Neural cell (in vitro differentiated cells): ENCODE measurements around the gene HDAC10. TPM values are rescaled to one million over a fixed set of nuclear protein-coding genes. Genes with fewer than 3 reads are reported as not detected.

Experiments
- H2AFZ ChIP-seq: fragments of 200-600, 300-800 bp; sonication (generic), shearing (Covaris generic); 2 replicates; pipeline ENCODE4 v1.6.0; 2014; ENCODE audit warnings: low read depth, mild to moderate bottlenecking, antibody characterized with exemption, low read length, moderate library complexity
- H3F3A ChIP-seq: fragments of 200-600 bp; shearing (Covaris generic); 2 replicates; pipeline ENCODE4 v1.6.1; 2016; ENCODE audit warnings: mild to moderate bottlenecking, moderate library complexity, mixed read lengths, antibody characterized with exemption, low read length; ENCODE audit not compliant: insufficient read depth, poor library complexity, severe bottlenecking
- H3K27ac ChIP-seq: fragments of 200-600, 300-800 bp; sonication (generic), shearing (Covaris generic); 2 replicates; pipeline ENCODE4 v1.5.1; 2014; ENCODE audit warnings: mild to moderate bottlenecking, low read length, moderate library complexity
- H3K27me3 ChIP-seq: fragments of 300-800, 200-600 bp; sonication (generic), shearing (Covaris generic); 2 replicates; pipeline ENCODE4 v1.6.0; 2014; ENCODE audit warnings: mild to moderate bottlenecking, low read depth, low read length, moderate library complexity; ENCODE audit not compliant: insufficient read depth
- H3K36me3 ChIP-seq: fragments of 300-800, 200-600 bp; sonication (generic), shearing (Covaris generic); 2 replicates; pipeline ENCODE4 v1.5.1; 2014; ENCODE audit warnings: mild to moderate bottlenecking, antibody characterized with exemption, low read length, moderate library complexity; ENCODE audit not compliant: insufficient read depth
- H3K4me2 ChIP-seq: fragments of 300-800, 200-600 bp; sonication (generic), shearing (Covaris generic); 2 replicates; pipeline ENCODE4 v1.6.0; 2014; ENCODE audit warnings: mild to moderate bottlenecking, low read length
- H3K4me3 ChIP-seq: fragments of 300-800, 200-600 bp; sonication (generic), shearing (Covaris generic); 2 replicates; pipeline ENCODE4 v1.5.1; 2014; ENCODE audit warnings: mild to moderate bottlenecking, low read length, moderate library complexity
- H3K79me2 ChIP-seq: fragments of 200-600 bp; shearing (Covaris generic); replicated peaks from 2 replicates; pipeline ENCODE4 v1.6.0; 2014; ENCODE audit warnings: mild to moderate bottlenecking, low read length, moderate library complexity; ENCODE audit not compliant: insufficient read depth
- H3K9ac ChIP-seq: fragments of 300-800, 200-600 bp; sonication (generic), shearing (Covaris generic); 2 replicates; pipeline ENCODE4 v1.6.1; 2016; ENCODE audit warnings: mild to moderate bottlenecking, low read length, mixed read lengths
- H3K9me2 ChIP-seq: fragments of 200-600 bp; shearing (Covaris generic); 2 replicates; pipeline ENCODE4 v1.6.1; 2016; ENCODE audit warnings: mild to moderate bottlenecking, low read length, mixed read lengths; ENCODE audit not compliant: insufficient read depth
- H3K9me3 ChIP-seq: fragments of 200-600, 300-800 bp; sonication (generic), shearing (Covaris generic); 2 replicates; pipeline ENCODE4 v1.6.1; 2016; ENCODE audit warnings: mild to moderate bottlenecking, mixed run types, low read length, moderate library complexity, mixed read lengths
- H4K20me1 ChIP-seq: fragments of 200-600 bp; shearing (Covaris generic); 2 replicates; pipeline ENCODE4 v1.6.1; 2016; ENCODE audit warnings: mild to moderate bottlenecking, mixed run types; ENCODE audit not compliant: insufficient read depth
- EP300 ChIP-seq: fragments of 450-650 bp; conservative IDR thresholded peaks from 2 replicates; pipeline ENCODE4 v1.6.1; 2014; ENCODE audit warnings: antibody characterized with exemption, mild to moderate bottlenecking, moderate library complexity; ENCODE audit not compliant: poor library complexity, severe bottlenecking
- EZH2 ChIP-seq: fragments of 200-600, 300-800 bp; shearing (Covaris generic), sonication (generic); IDR thresholded peaks from 2 replicates; pipeline ENCODE4 v1.6.1; 2014; ENCODE audit warnings: antibody characterized with exemption, low read length, borderline replicate concordance, mild to moderate bottlenecking; ENCODE audit not compliant: insufficient read depth, poor library complexity, severe bottlenecking
- MXI1 ChIP-seq: fragments of 450-650 bp; conservative IDR thresholded peaks from 2 replicates; pipeline ENCODE4 v1.6.1; 2014; ENCODE audit warnings: antibody characterized with exemption, mild to moderate bottlenecking; ENCODE audit not compliant: poor library complexity, severe bottlenecking
- POLR2AphosphoS5 ChIP-seq: IDR thresholded peaks from 2 replicates; pipeline ENCODE4 v1.6.1; 2012
- RAD21 ChIP-seq: fragments of 450-650 bp; conservative IDR thresholded peaks from 2 replicates; pipeline ENCODE4 v1.6.1; 2014; ENCODE audit warnings: antibody characterized with exemption, mild to moderate bottlenecking, moderate library complexity
- REST ChIP-seq: IDR thresholded peaks from 2 replicates; pipeline ENCODE4 v1.6.1; 2012; ENCODE audit warnings: borderline replicate concordance
- TAF1 ChIP-seq: IDR thresholded peaks from 2 replicates; pipeline ENCODE4 v1.6.1; 2012; ENCODE audit warnings: low read depth
- polyA plus RNA-seq: library from polyadenylated mRNA; depleted of rRNA; stranded (reverse); fragments of >200 nt; gene quantifications from 2 replicates; pipeline ENCODE4 v1.2.3, GENCODE V29; 2014
- TF ChIP-seq, protein P1 (sequence below): fragments of 450-650 bp; IDR thresholded peaks from 2 replicates; pipeline ENCODE4 v1.5.1; 2014; ENCODE audit warnings: antibody characterized with exemption, mild to moderate bottlenecking, moderate library complexity; ENCODE audit not compliant: poor library complexity, severe bottlenecking

The HDAC10 gene
- polyA plus RNA-seq, 1 donor from 2014 or later = 39.1 TPM

GRCh38 chr22:50226063-50226874 lies 24.8 kb downstream of the HDAC10 start:
- H3K27ac ChIP-seq = no peak overlapping the region
- H3K79me2 ChIP-seq = no peaks in the 10 kb centered on the region
- no peaks in the 10 kb centered on the region for H3K27me3 ChIP-seq
- no peak overlapping the region for H3K4me2 ChIP-seq
- no peak overlapping the region for H3K9ac ChIP-seq
- H4K20me1 ChIP-seq = no peaks in the 10 kb centered on the region
- H3K9me2 ChIP-seq = no peaks in the 10 kb centered on the region
- H3F3A ChIP-seq = no peaks in the 10 kb centered on the region
- no peaks in the 10 kb centered on the region for H3K9me3 ChIP-seq
- H3K36me3 ChIP-seq = no peaks in the 10 kb centered on the region
- no peak overlapping the region for H3K4me3 ChIP-seq
- TF ChIP-seq MXI1 = no peak
- TF ChIP-seq EZH2 = no peak
- no peak for TF ChIP-seq EP300
- no peak for TF ChIP-seq RAD21
- TF ChIP-seq POLR2AphosphoS5 = no peak
- TF ChIP-seq TAF1 = no peak
- no peak for TF ChIP-seq REST
- TF ChIP-seq, protein P1, sequence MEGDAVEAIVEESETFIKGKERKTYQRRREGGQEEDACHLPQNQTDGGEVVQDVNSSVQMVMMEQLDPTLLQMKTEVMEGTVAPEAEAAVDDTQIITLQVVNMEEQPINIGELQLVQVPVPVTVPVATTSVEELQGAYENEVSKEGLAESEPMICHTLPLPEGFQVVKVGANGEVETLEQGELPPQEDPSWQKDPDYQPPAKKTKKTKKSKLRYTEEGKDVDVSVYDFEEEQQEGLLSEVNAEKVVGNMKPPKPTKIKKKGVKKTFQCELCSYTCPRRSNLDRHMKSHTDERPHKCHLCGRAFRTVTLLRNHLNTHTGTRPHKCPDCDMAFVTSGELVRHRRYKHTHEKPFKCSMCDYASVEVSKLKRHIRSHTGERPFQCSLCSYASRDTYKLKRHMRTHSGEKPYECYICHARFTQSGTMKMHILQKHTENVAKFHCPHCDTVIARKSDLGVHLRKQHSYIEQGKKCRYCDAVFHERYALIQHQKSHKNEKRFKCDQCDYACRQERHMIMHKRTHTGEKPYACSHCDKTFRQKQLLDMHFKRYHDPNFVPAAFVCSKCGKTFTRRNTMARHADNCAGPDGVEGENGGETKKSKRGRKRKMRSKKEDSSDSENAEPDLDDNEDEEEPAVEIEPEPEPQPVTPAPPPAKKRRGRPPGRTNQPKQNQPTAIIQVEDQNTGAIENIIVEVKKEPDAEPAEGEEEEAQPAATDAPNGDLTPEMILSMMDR = no peak
- no peak overlapping the region for H2AFZ ChIP-seq

DNA sequence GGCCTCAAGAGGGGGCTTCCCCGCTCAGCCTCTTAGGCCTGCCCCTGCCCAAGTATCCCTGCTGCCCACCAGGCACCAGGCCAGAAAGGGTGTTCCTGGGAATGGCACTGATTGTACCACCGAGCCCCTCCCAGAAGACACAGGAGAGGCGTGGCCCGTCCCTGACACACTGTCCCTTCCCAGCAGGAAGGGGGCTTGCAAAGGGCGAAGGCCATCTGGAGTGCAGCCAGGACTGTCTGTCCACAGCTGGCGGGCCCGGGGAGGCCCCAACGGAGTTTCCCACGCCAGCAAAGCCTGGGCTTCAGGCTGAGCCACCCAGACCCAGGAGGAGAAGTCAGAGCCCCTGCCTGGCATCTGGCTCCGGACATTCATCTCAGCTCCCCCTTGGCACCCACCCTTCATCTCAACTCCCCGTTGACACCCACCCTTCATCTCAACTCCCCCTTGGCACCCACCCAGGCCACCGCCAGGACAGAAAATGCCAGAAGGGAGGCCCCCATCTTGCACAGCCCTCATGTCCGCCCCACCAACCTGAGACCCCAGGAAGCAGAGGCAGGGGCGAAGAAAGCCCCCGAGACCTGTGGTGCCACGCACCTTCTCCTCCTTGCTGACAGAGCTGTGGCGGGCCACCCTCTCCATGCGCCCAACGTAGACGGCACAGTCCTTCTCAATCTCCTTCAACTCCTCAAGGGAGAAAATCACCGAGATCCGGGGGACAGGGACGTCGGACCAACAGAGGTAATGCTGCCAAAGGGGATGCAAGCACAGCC lies 25.7 kb downstream of the HDAC10 start:
- Histone ChIP-seq H2AFZ (no peak overlapping the region), H3K79me2 (no peaks in the 10 kb centered on the region), H3K4me3 (no peak overlapping the region), H3K9me2 (no peaks in the 10 kb centered on the region), H3F3A (no peaks in the 10 kb centered on the region), H3K27ac (no peak overlapping the region), H3K9me3 (no peaks in the 10 kb centered on the region), H3K4me2 (no peak overlapping the region), H3K9ac (no peak overlapping the region), H3K36me3 (no peaks in the 10 kb centered on the region), H4K20me1 (no peaks in the 10 kb centered on the region), H3K27me3 (no peaks in the 10 kb centered on the region)
- TF ChIP-seq, protein P1 = no peak
- TF ChIP-seq EP300 (no peak), TAF1 (no peak), RAD21 (no peak)
